HG03521 (cell line): ENCODE results near the gene ZDHHC12.
A peak's percentile ranks its signal among the peaks of the same experiment; 100 is the strongest.

Experiments
- ATAC-seq: cut with Tn5 transposase; IDR thresholded peaks from one replicate; pipeline ENCODE4 v1.9.1; 2021; ENCODE audit warnings: mild to moderate bottlenecking, moderate library complexity; ENCODE audit not compliant: unreplicated experiment

The ZDHHC12 gene, protein sequence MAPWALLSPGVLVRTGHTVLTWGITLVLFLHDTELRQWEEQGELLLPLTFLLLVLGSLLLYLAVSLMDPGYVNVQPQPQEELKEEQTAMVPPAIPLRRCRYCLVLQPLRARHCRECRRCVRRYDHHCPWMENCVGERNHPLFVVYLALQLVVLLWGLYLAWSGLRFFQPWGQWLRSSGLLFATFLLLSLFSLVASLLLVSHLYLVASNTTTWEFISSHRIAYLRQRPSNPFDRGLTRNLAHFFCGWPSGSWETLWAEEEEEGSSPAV

GRCh38 chr9:128723866-128724743 lies at the start of gene ZDHHC12:
Gene ZDHHC12, minus strand, starts transcription at chr9:128724127. Its CDS starts 34 bp downstream, at chr9:128724093.
- peak; percentile 94 for ATAC-seq

DNA sequence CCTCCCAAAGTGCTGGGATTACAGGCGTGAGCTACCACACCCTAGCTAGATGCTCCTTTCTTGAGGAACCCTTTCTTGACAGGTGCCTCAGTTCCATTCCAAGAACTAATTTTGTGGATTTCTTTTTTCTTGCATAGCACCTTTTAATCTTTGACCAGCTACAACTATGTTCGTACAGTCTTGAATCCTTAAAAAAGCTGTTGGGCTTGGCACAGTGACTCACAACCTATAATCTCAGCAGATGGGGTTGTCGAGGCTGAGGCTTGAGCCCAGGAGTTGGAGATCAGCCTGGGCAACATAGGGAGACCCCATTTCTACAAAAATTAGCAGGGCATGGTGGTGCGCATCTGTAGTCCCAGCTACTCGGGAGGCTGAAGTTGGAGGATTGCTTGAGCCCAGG lies 49.1 kb upstream of the ZDHHC12 start:
- ATAC-seq, result no peak

- ATAC-seq, result peak; percentile 89
Observed at GRCh38 chr9:128771745-128772519, 48.0 kb upstream of the ZDHHC12 start, which contains the start of gene ZER1. Gene ZER1, minus strand, starts transcription at chr9:128771927. Its CDS starts 16,362 bp downstream, at chr9:128755565.

GRCh38 chr9:128771094-128771721 lies 47.3 kb upstream of the ZDHHC12 start:
- ATAC-seq, result peak; percentile 24

DNA sequence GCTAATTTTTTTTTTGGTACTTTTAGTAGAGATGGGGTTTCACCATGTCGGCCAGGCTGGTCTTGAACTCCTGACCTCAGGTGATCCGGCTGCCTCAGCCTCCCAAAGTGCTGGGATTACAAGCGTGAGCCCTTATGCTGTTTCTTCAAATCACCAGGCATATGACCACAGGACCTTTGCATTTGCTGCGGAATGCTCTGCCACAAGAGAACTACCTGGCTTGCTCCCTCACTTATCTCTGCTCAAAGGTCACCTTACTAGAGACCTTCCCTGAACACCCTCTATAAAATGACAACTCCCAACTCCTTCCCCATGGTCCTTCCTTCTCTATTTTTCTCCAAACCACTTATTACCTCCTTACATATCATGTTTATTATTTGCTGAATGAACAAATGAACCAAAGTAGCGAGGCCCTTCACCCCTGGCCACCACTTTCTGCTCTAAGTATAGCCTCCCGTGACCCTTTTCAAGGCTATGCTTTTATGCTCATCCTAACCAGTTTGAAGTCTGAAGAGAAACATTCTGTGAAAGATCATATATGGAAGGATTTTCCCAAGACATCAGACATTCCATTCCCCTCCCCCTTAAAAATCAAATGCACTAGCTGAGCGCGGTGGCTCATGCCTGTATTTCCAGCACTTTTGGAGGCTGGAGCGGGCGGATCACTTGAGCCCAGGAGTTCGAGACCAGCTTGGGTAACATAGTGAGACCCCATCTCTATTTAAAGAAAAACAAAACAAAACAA lies 46.5 kb upstream of the ZDHHC12 start:
- ATAC-seq, result no peak

GRCh38 chr9:128768606-128769005 lies 44.7 kb upstream of the ZDHHC12 start:
- no peak for ATAC-seq

DNA sequence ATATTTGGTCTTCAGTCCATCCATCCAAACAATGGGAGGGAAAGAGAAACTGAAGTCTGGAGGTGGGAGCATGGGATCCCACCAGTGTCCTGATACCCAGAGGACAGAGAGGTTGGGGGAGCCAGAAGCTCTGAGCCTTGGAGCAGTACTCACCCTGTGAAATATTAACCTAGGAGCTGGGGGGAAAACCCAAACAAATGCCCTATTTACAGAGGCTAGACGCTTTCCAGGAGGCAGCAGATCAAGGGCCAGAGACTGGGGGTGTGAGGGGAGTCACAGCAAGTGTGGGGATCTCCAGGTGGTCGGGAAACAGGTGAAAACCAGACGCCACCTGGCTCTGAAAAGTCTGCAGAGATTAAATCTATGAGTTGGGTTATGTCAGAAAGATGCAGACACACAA lies 41.6 kb upstream of the ZDHHC12 start:
- no peak for ATAC-seq

- ATAC-seq, result no peak
Observed at GRCh38 chr9:128764361-128764760, 40.4 kb upstream of the ZDHHC12 start.

GRCh38 chr9:128762671-128763449 lies 38.9 kb upstream of the ZDHHC12 start:
- ATAC-seq, result no peak

DNA sequence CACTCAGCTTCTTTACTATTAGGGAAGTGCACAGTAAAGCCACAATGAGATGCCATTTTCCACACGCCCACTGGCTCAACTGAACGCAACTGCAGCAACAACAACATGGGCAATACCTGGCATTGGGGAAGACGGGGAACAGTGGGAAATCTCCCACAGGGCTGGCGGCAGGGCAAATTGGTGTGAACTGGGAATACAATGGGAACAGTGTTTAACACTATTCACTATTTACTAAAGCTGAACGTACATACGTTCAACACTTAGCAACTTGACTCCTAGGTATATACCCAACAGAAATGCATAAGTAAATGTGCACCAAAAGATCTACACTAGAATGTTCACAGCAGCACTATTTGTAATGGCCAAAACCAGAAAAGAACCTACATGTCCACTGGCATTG lies 33.7 kb upstream of the ZDHHC12 start:
- no peak for ATAC-seq

GRCh38 chr9:128753627-128754026 lies 29.7 kb upstream of the ZDHHC12 start:
- ATAC-seq, result no peak

- ATAC-seq, result no peak
Observed at GRCh38 chr9:128750926-128751595, 27.1 kb upstream of the ZDHHC12 start.

DNA sequence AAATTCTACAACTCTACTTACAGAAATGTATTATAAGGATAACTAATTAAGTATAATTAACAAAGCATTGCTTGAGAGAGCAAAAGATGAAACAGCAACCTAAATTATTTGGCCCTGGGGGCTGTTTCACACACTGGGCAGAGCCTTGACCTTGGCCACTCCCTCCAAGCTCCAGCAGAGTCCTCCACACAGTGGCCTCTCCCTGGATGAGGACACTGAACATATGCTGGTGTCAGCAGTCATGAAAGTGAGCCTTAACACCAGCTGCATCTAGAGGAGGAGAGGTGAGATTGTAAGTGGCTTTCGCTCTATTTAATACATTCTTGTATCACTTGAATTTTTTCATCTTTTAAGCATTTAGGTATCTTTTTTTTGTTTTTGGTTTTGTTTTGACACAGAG lies 23.3 kb upstream of the ZDHHC12 start:
- no peak for ATAC-seq

DNA sequence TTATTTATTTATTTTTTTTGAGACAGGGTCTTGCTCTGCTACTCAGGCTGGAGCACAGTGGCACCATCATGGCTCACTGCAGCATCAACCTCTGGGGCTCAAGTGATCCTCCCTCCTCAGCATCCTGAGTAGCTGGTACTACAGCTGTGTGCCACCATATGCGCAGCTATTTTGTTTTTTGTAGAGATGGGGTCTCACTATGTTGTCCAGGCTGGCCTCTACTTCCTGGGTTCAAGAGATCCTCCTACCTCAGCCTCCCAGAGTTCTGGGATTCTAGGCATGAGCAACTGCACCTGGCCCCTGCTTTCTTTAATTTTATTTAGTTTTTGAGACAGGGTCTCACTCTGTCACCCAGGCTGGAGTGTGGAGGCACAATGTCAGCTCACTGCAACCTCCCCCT lies 19.5 kb upstream of the ZDHHC12 start:
- no peak for ATAC-seq

DNA sequence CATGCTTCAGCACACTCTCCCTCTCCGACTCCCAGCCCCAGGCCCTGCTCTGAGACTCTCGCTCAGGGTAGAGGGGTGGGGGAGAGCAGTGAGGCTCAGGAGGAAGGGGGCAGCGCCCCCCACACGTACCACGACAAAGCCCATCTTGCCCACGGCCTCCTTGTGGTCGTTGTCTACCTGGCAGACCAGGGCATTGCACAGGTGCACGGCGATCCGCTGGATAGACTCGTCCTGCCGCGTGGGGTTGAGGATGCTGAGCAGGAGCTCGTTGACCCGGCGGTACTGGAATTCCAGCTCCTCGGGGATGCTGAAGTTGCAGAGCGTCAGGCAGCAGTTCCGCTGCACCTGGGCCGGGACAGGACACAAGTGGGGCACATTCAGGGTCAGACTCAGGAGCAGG lies 18.5 kb upstream of the ZDHHC12 start:
- ATAC-seq, result no peak

DNA sequence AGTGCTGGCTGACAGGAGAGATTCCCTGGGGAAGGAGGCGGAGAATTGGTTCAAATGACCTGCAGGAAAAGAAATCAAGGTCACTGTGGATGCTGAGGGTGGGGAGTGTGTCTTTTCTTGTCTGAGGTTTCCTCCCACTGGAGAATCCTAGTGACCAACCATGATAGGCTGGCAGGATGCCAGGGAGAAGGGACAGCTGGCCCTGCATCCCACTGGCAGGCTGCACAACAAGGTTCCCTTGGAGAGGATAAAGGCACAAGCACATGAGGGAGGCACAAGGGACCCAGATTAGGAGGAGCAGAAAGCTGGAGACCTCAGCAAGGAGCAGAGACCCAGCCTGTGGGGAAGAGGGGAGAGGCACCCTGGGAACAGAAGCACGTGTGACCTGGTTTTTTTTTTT lies 11.4 kb upstream of the ZDHHC12 start:
- ATAC-seq, result no peak

GRCh38 chr9:128733256-128733655 lies 9.3 kb upstream of the ZDHHC12 start:
- ATAC-seq, result no peak

GRCh38 chr9:128732576-128732975 lies 8.6 kb upstream of the ZDHHC12 start:
- no peak for ATAC-seq

GRCh38 chr9:128731691-128732090 lies 7.8 kb upstream of the ZDHHC12 start:
- ATAC-seq, result no peak
